Measurements from ENCODE around the gene RUFY2.

The RUFY2 gene

GRCh38 chr10:68364101-68364886, 42.8 kb downstream of the RUFY2 start:
- DNase-seq: no peak

- no peak for DNase-seq
Measured at GRCh38 chr10:68362590-68362989, 44.5 kb downstream of the RUFY2 start.

- DNase-seq: no peak
Measured at GRCh38 chr10:68359189-68359588, 47.9 kb downstream of the RUFY2 start.

GRCh38 chr10:68353537-68353936, 53.5 kb downstream of the RUFY2 start:
- DNase-seq: no peak

- peak; percentile 40 for DNase-seq
Measured at GRCh38 chr10:68348265-68348741, 58.8 kb downstream of the RUFY2 start.

GRCh38 chr10:68346774-68347173, 60.3 kb downstream of the RUFY2 start:
- DNase-seq: no peak

- no peak for DNase-seq
Measured at GRCh38 chr10:68345621-68346020, 61.5 kb downstream of the RUFY2 start.

GRCh38 chr10:68342909-68343516, 64.1 kb downstream of the RUFY2 start:
- no peak for DNase-seq

GRCh38 chr10:68340358-68341080, 66.6 kb downstream of the RUFY2 start:
- no peak for DNase-seq

GRCh38 chr10:68336754-68337351, 70.2 kb downstream of the RUFY2 start:
- DNase-seq: no peak

- DNase-seq: no peak
Measured at GRCh38 chr10:68334672-68335467, 72.2 kb downstream of the RUFY2 start.

- DNase-seq: no peak
Measured at GRCh38 chr10:68333440-68334431, 73.3 kb downstream of the RUFY2 start.

GRCh38 chr10:68333058-68333395, 74.0 kb downstream of the RUFY2 start:
- no peak for DNase-seq

- peak; percentile 48 for DNase-seq
Measured at GRCh38 chr10:68332259-68333057, 74.6 kb downstream of the RUFY2 start, which contains the start of gene PBLD. Gene PBLD, minus strand, starts transcription at chr10:68332928. Its CDS starts 26,084 bp downstream, at chr10:68306844.

GRCh38 chr10:68331455-68332258, 75.4 kb downstream of the RUFY2 start, which contains the start of gene HNRNPH3:
Gene HNRNPH3, plus strand, starts transcription at chr10:68332064. Its CDS starts 5,158 bp downstream, at chr10:68337222.
- peak; percentile 99 for DNase-seq

- peak; percentile 4 for DNase-seq
Measured at GRCh38 chr10:68330852-68331454, 76.1 kb downstream of the RUFY2 start.

GRCh38 chr10:68329506-68329861, 77.6 kb downstream of the RUFY2 start:
- no peak for DNase-seq

- DNase-seq: no peak
Measured at GRCh38 chr10:68327889-68328786, 78.9 kb downstream of the RUFY2 start.
